SK-N-SH (cell line): ENCODE measurements around the gene SSPN. TPM values are rescaled to one million over a fixed set of nuclear protein-coding genes. Genes with fewer than 3 reads are reported as not detected.

ENCODE experiments used
- CTCF ChIA-PET: fragments of 300-600, 350-600 bp; formaldehyde crosslinking; extraction: SDS; loops from one replicate; lab custom pipeline; 2021; lab: Yijun Ruan, JAX
- POLR2A ChIA-PET: fragments of 350-600 bp; sonication (Branson Sonifier 250); formaldehyde crosslinking; extraction: SDS; loops from one replicate; lab custom pipeline; 2020; ENCODE audit warnings: antibody characterized with exemption, inconsistent platforms; lab: Yijun Ruan, JAX
- DNase-seq: peaks from one replicate; pipeline ENCODE4 v3.0.0; 2012
- H2AFZ ChIP-seq: fragments of 200-600 bp; sonication (generic); 2 replicates; pipeline ENCODE4 v1.8.1; 2016; ENCODE audit warnings: antibody characterized with exemption, mild to moderate bottlenecking, low read depth
- H3F3A ChIP-seq: fragments of 200-600 bp; sonication (generic); replicated peaks from 2 replicates; pipeline ENCODE3; 2016; ENCODE audit warnings: antibody characterized with exemption, mild to moderate bottlenecking; ENCODE audit not compliant: insufficient read depth
- H3K27ac ChIP-seq, 2 experiments: fragments of 200-500 bp in 1 of 2; fragments of 200-600 bp in 1 of 2; sonication (Bioruptor generic) in 1 of 2; sonication (generic), shearing (Covaris generic) in 1 of 2; 2 replicates each; pipeline versions ENCODE4 v1.5.1 to v1.6.1; 2014 to 2016; ENCODE audit warnings: low read depth in 2 of 2, inconsistent platforms in 1 of 2, low read length in 1 of 2, mild to moderate bottlenecking in 1 of 2, mixed read lengths in 1 of 2
- H3K27me3 ChIP-seq: fragments of 200-600 bp; sonication (generic), shearing (Covaris generic); 2 replicates; pipeline ENCODE4 v1.6.1; 2016; ENCODE audit warnings: mixed run types; ENCODE audit not compliant: insufficient read depth
- H3K36me3 ChIP-seq, 2 experiments: fragments of 200-500 bp in 1 of 2; fragments of 200-600 bp in 1 of 2; sonication (Bioruptor generic) in 1 of 2; sonication (generic) in 1 of 2; replicated peaks in 1 of 2; 2 replicates each; pipeline versions ENCODE3 to v1.5.1; 2014 to 2016; ENCODE audit warnings: low read length in 1 of 2, mild to moderate bottlenecking in 1 of 2; ENCODE audit not compliant: insufficient read depth in 2 of 2, control insufficient read depth in 1 of 2
- H3K4me1 ChIP-seq, 2 experiments: fragments of 200-500 bp in 1 of 2; fragments of 200-600 bp in 1 of 2; sonication (Bioruptor generic) in 1 of 2; sonication (generic), shearing (Covaris generic) in 1 of 2; 2 replicates each; pipeline versions ENCODE4 v1.5.1 to v1.6.1; 2014 to 2016; ENCODE audit warnings: low read depth in 1 of 2, low read length in 1 of 2, mixed run types in 1 of 2; ENCODE audit not compliant: insufficient read depth in 2 of 2, control insufficient read depth in 1 of 2
- H3K4me2 ChIP-seq: fragments of 200-600 bp; sonication (generic), shearing (Covaris generic); 2 replicates; pipeline ENCODE4 v1.6.1; 2017; ENCODE audit warnings: mixed run types
- H3K4me3 ChIP-seq, 2 experiments: fragments of 200-500 bp in 1 of 2; fragments of 200-600 bp in 1 of 2; sonication (Bioruptor generic) in 1 of 2; sonication (generic), shearing (Covaris generic) in 1 of 2; 2 replicates each; pipeline versions ENCODE4 v1.5.1 to v1.8.1; 2014 to 2016; ENCODE audit warnings: low read depth in 2 of 2, inconsistent platforms in 1 of 2, low read length in 1 of 2, mild to moderate bottlenecking in 1 of 2, mixed read lengths in 1 of 2, moderate library complexity in 1 of 2
- H3K79me2 ChIP-seq: fragments of 200-600 bp; sonication (generic); 2 replicates; pipeline ENCODE4 v1.8.1; 2017; ENCODE audit warnings: mild to moderate bottlenecking; ENCODE audit not compliant: insufficient read depth
- H3K9ac ChIP-seq: fragments of 200-600 bp; sonication (generic); 2 replicates; pipeline ENCODE4 v1.6.1; 2017; ENCODE audit warnings: mixed run types
- H3K9me2 ChIP-seq: fragments of 200-600 bp; sonication (generic); 2 replicates; pipeline ENCODE4 v1.6.1; 2017; ENCODE audit warnings: mixed run types
- H3K9me3 ChIP-seq: fragments of 200-600 bp; sonication (generic); 2 replicates; pipeline ENCODE4 v1.6.1; 2017; ENCODE audit warnings: mixed run types, mild to moderate bottlenecking, moderate library complexity
- H4K20me1 ChIP-seq: fragments of 200-600 bp; sonication (generic); 2 replicates; pipeline ENCODE4 v1.6.1; 2017; ENCODE audit warnings: mild to moderate bottlenecking, mixed run types; ENCODE audit not compliant: insufficient read depth
- CTCF ChIP-seq: fragments of 200-600 bp; sonication (generic); IDR thresholded peaks from 2 replicates; pipeline ENCODE4 v1.6.1; 2017; ENCODE audit warnings: antibody characterized with exemption, mild to moderate bottlenecking, moderate library complexity
- ELF1 ChIP-seq: IDR thresholded peaks from 2 replicates; pipeline ENCODE4 v1.4.0; 2012
- FOSL2 ChIP-seq: IDR thresholded peaks from 2 replicates; pipeline ENCODE4 v1.4.0; 2012; ENCODE audit warnings: low read depth, mild to moderate bottlenecking, moderate library complexity, borderline replicate concordance
- FOXM1 ChIP-seq: IDR thresholded peaks from 2 replicates; pipeline ENCODE4 v1.4.0; 2012; ENCODE audit warnings: low read depth, mild to moderate bottlenecking
- GABPA ChIP-seq: IDR thresholded peaks from 2 replicates; pipeline ENCODE4 v1.4.0; 2012; ENCODE audit warnings: low read depth, mild to moderate bottlenecking
- MAX ChIP-seq: IDR thresholded peaks from 2 replicates; pipeline ENCODE4 v1.4.0; 2012; ENCODE audit warnings: low read depth
- NFIC ChIP-seq: IDR thresholded peaks from 2 replicates; pipeline ENCODE4 v1.4.0; 2012; ENCODE audit warnings: borderline replicate concordance
- RFX5 ChIP-seq: IDR thresholded peaks from 2 replicates; pipeline ENCODE4 v1.6.1; 2012; ENCODE audit warnings: mild to moderate bottlenecking, improper control_type of control experiment, low read length
- SIN3A ChIP-seq: IDR thresholded peaks from 2 replicates; pipeline ENCODE4 v1.6.1; 2012; ENCODE audit warnings: low read depth, mild to moderate bottlenecking, low read length, moderate library complexity, borderline replicate concordance
- ZBTB33 ChIP-seq: IDR thresholded peaks from 2 replicates; pipeline ENCODE4 v1.4.0; 2012; ENCODE audit warnings: low read depth, borderline replicate concordance
- WGBS: methylation state at CpG from one replicate; pipeline ENCODE4 v1.1.6; 2017; ENCODE audit warnings: low lambda C conversion rate; 5-methylcytosine and 5-hydroxymethylcytosine counted together
- polyA plus RNA-seq, 3 experiments: library from polyadenylated mRNA; depleted of rRNA; stranded (reverse); fragments of >200 nt; gene quantifications; 2 replicates each; pipeline ENCODE4 v1.2.3, GENCODE V29; 2012

SSPN gene
- polyA plus RNA-seq, 1 of the 3 experiments (the other 2 are of a cell fraction) = 5.9 TPM

- Histone ChIP-seq H3K4me1 (peaks cover 4 to 5% of the 10 kb centered on the region in 2 experiments; a peak in 2 of 4 replicates), H3K4me3 (no peak overlapping the region)
These were observed 50.0 kb downstream of the SSPN start for GRCh38 chr12:26245175-26245942.

GRCh38 chr12:26246483-26247164 lies 51.3 kb downstream of the SSPN start:
- Histone ChIP-seq H3K4me1 (peaks cover 0 to 5% of the 10 kb centered on the region in 2 experiments; a peak in 1 of 4 replicates), H3K36me3 (no peaks in the 10 kb centered on the region), H4K20me1 (no peaks in the 10 kb centered on the region), H3K9me3 (no peaks in the 10 kb centered on the region), H3K4me3 (no peak overlapping the region), H3K79me2 (no peaks in the 10 kb centered on the region), H3F3A (no peaks in the 10 kb centered on the region), H2AFZ (no peak overlapping the region), H3K27me3 (no peaks in the 10 kb centered on the region), H3K9ac (no peak overlapping the region), H3K9me2 (no peaks in the 10 kb centered on the region), H3K27ac (no peak overlapping the region), H3K4me2 (no peak overlapping the region)
- CTCF ChIA-PET = no interaction called here
- TF ChIP-seq SIN3A (no peak), GABPA (no peak), FOSL2 (no peak), ZBTB33 (no peak), CTCF (no peak), ELF1 (no peak), RFX5 (no peak)
- DNase-seq = no peak
- 68% methylated on average over 4 of the region's 4 CpGs for WGBS
- POLR2A ChIA-PET = no interaction called here

More at GRCh38 chr12:26245175-26245942, 50.0 kb downstream of the SSPN start:
- H3K79me2 ChIP-seq = no peaks in the 10 kb centered on the region
- H3K4me2 ChIP-seq = no peak overlapping the region
- DNase-seq = no peak
- H3K9ac ChIP-seq = no peak overlapping the region
- no peaks in the 10 kb centered on the region for H3K9me3 ChIP-seq
- ChIA-PET CTCF (no interaction called here), POLR2A (no interaction called here)
- no peaks in the 10 kb centered on the region for H3K27me3 ChIP-seq
- H4K20me1 ChIP-seq = no peaks in the 10 kb centered on the region
- H3K36me3 ChIP-seq = no peaks in the 10 kb centered on the region
- H3K9me2 ChIP-seq = no peaks in the 10 kb centered on the region
- H2AFZ ChIP-seq = no peak overlapping the region
- no peak overlapping the region for H3K27ac ChIP-seq
- TF ChIP-seq FOXM1 = no peak
- TF ChIP-seq NFIC = peak; percentile 15; the same call in 1 of the 2 replicates
- TF ChIP-seq MAX = no peak
- WGBS = 80% methylated on average over 6 of the region's 6 CpGs
- no peaks in the 10 kb centered on the region for H3F3A ChIP-seq
